Neuronal stem cell (in vitro differentiated cells): Measurements from ENCODE around the gene SFTPA1.
"Not testable (repeated sequence)": the region's sequence is repeated elsewhere in the genome, so short reads cannot be mapped to it uniquely, and the experiment has no call there.

Source experiments
- DNase-seq: peaks from one replicate; pipeline ENCODE4 v3.0.0-alpha.2; 2013; ENCODE audit warnings: low spot score
- H2AFZ ChIP-seq: one replicate; pipeline ENCODE4 v1.6.1; 2013; ENCODE audit warnings: mild to moderate bottlenecking, low read length, inconsistent platforms
- H2AK5ac ChIP-seq: 2 replicates; pipeline ENCODE4 v1.6.1; 2013; ENCODE audit warnings: low read depth, mild to moderate bottlenecking, inconsistent platforms, low read length, moderate library complexity, mixed read lengths
- H2BK120ac ChIP-seq: 2 replicates; pipeline ENCODE4 v1.6.1; 2013; ENCODE audit warnings: low read depth, mild to moderate bottlenecking, inconsistent platforms, low read length, moderate library complexity, mixed read lengths
- H2BK12ac ChIP-seq: one replicate; pipeline ENCODE4 v1.6.1; 2013; ENCODE audit warnings: low read length, inconsistent platforms
- H2BK15ac ChIP-seq: 2 replicates; pipeline ENCODE4 v1.6.1; 2013; ENCODE audit warnings: mild to moderate bottlenecking, low read length, inconsistent platforms, mixed read lengths
- H2BK5ac ChIP-seq: one replicate; pipeline ENCODE4 v1.6.1; 2013; ENCODE audit warnings: inconsistent platforms, mild to moderate bottlenecking, low read length, moderate library complexity
- H3K14ac ChIP-seq: one replicate; pipeline ENCODE4 v1.6.1; 2013; ENCODE audit warnings: low read length, inconsistent platforms
- H3K18ac ChIP-seq: 2 replicates; pipeline ENCODE4 v1.6.1; 2013; ENCODE audit warnings: low read length, inconsistent platforms
- H3K23ac ChIP-seq: 2 replicates; pipeline ENCODE4 v1.6.1; 2013; ENCODE audit warnings: low read depth, mild to moderate bottlenecking, mixed read lengths, low read length, inconsistent platforms; ENCODE audit not compliant: poor library complexity
- H3K27ac ChIP-seq: replicated peaks from 3 replicates; pipeline ENCODE4 v1.5.1; 2013; ENCODE audit warnings: low read length, inconsistent platforms
- H3K27me3 ChIP-seq, 3 experiments: 2 replicates each; pipeline ENCODE4 v1.6.1; 2013; ENCODE audit warnings: low read length in 3 of 3, mild to moderate bottlenecking in 2 of 3, inconsistent platforms in 1 of 3, low read depth in 1 of 3, mixed read lengths in 1 of 3, moderate library complexity in 1 of 3; ENCODE audit not compliant: control insufficient read depth in 3 of 3, insufficient read depth in 3 of 3
- H3K36me3 ChIP-seq, 2 donors: replicated peaks in 1 of 2; 2 replicates each; pipeline ENCODE4 v1.6.1; 2013; ENCODE audit warnings: low read length in 2 of 2; ENCODE audit not compliant: control insufficient read depth in 2 of 2, insufficient read depth in 2 of 2
- H3K4ac ChIP-seq: 2 replicates; pipeline ENCODE4 v1.6.1; 2013; ENCODE audit warnings: inconsistent platforms, mild to moderate bottlenecking, low read length, moderate library complexity
- H3K4me1 ChIP-seq, 2 donors: 1 replicate in 1 of 2; 2 replicates in 1 of 2; pipeline ENCODE4 v1.6.1; 2013; ENCODE audit warnings: low read length in 2 of 2, low read depth in 1 of 2; ENCODE audit not compliant: control insufficient read depth in 2 of 2, insufficient read depth in 1 of 2
- H3K4me2 ChIP-seq: one replicate; pipeline ENCODE4 v1.6.1; 2013; ENCODE audit warnings: mild to moderate bottlenecking, low read length, inconsistent platforms; ENCODE audit not compliant: insufficient read depth, poor library complexity, severe bottlenecking
- H3K4me3 ChIP-seq, 2 donors: 2 replicates each; pipeline ENCODE4 v1.5.1; 2013; ENCODE audit warnings: low read length in 2 of 2, mild to moderate bottlenecking in 2 of 2, inconsistent platforms in 1 of 2, moderate library complexity in 1 of 2
- H3K79me1 ChIP-seq: one replicate; pipeline ENCODE4 v1.6.1; 2013; ENCODE audit warnings: low read depth, mild to moderate bottlenecking, inconsistent platforms, low read length, moderate library complexity
- H3K9ac ChIP-seq: one replicate; pipeline ENCODE4 v1.6.1; 2013; ENCODE audit warnings: mild to moderate bottlenecking, low read depth, low read length, inconsistent platforms; ENCODE audit not compliant: poor library complexity
- H3K9me3 ChIP-seq, 2 donors: replicated peaks in 1 of 2; 2 replicates each; pipeline versions ENCODE3 to v1.6.1; 2013; ENCODE audit warnings: low read length in 2 of 2, mild to moderate bottlenecking in 2 of 2, inconsistent platforms in 1 of 2, low read depth in 1 of 2, mixed read lengths in 1 of 2, moderate library complexity in 1 of 2; ENCODE audit not compliant: control insufficient read depth in 2 of 2, insufficient read depth in 1 of 2
- H4K8ac ChIP-seq: one replicate; pipeline ENCODE4 v1.6.1; 2013; ENCODE audit warnings: low read depth, mild to moderate bottlenecking, inconsistent platforms, low read length, moderate library complexity
- H4K91ac ChIP-seq: one replicate; pipeline ENCODE4 v1.6.1; 2013; ENCODE audit warnings: low read length, low read depth, mild to moderate bottlenecking, inconsistent platforms; ENCODE audit not compliant: poor library complexity
- WGBS, 2 donors: extraction: QIAGEN DNeasy Blood & Tissue Kit; methylation state at CpG; one replicate each; pipeline ENCODE4 v1.1.7; 2013; ENCODE audit warnings: missing lambda C conversion rate in 2 of 2, mixed read lengths in 1 of 2; ENCODE audit not compliant: insufficient read length in 2 of 2, insufficient replicate concordance in 1 of 2; ENCODE audit errors: extremely low coverage in 2 of 2; 5-methylcytosine and 5-hydroxymethylcytosine counted together

SFTPA1 gene

DNA sequence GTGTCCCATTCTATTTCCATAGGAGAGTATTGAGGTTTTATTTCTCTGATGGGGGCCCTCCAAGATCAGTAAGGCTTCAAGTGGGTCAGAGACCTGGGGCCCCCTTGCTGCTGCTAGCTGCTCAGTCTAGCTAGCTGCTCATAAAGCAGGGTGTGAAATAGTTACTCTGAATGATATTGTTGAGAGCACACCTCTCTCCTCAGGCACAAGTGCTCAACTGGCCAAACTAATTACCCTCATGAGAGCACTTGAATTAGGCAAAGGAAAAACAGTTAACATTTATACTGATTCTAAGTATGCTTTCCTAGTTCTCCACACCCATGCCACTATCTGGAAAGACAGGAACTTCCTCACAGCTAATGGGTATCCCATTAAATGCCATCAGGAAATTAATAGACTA is 5.4 kb upstream of the SFTPA1 start:
- H3K4me3 ChIP-seq = no peak overlapping the region
- H3K27ac ChIP-seq = no peak overlapping the region
- no peak overlapping the region for H4K8ac ChIP-seq
- H2AK5ac ChIP-seq = no peak overlapping the region
- H3K14ac ChIP-seq = no peak overlapping the region
- H3K23ac ChIP-seq = no peak overlapping the region
- H3K79me1 ChIP-seq = no peaks in the 10 kb centered on the region
- no peak overlapping the region for H2BK15ac ChIP-seq
- no peak overlapping the region for H2BK120ac ChIP-seq
- H4K91ac ChIP-seq = no peak overlapping the region
- H3K4ac ChIP-seq = no peak overlapping the region
- no peak overlapping the region for H2BK12ac ChIP-seq
- H3K4me2 ChIP-seq = no peak overlapping the region
- no peaks in the 10 kb centered on the region for H3K36me3 ChIP-seq
- no peak overlapping the region for H2AFZ ChIP-seq
- no peak overlapping the region for H3K9ac ChIP-seq
- H3K4me1 ChIP-seq = no peaks in the 10 kb centered on the region
- no peak for DNase-seq
- no peak overlapping the region for H3K18ac ChIP-seq
- peaks cover 0 to 4% (median 0%) of the 10 kb centered on the region in 3 experiments for H3K27me3 ChIP-seq
- peaks cover 3 to 4% of the 10 kb centered on the region in 2 donors for H3K9me3 ChIP-seq
- no peak overlapping the region for H2BK5ac ChIP-seq

DNA sequence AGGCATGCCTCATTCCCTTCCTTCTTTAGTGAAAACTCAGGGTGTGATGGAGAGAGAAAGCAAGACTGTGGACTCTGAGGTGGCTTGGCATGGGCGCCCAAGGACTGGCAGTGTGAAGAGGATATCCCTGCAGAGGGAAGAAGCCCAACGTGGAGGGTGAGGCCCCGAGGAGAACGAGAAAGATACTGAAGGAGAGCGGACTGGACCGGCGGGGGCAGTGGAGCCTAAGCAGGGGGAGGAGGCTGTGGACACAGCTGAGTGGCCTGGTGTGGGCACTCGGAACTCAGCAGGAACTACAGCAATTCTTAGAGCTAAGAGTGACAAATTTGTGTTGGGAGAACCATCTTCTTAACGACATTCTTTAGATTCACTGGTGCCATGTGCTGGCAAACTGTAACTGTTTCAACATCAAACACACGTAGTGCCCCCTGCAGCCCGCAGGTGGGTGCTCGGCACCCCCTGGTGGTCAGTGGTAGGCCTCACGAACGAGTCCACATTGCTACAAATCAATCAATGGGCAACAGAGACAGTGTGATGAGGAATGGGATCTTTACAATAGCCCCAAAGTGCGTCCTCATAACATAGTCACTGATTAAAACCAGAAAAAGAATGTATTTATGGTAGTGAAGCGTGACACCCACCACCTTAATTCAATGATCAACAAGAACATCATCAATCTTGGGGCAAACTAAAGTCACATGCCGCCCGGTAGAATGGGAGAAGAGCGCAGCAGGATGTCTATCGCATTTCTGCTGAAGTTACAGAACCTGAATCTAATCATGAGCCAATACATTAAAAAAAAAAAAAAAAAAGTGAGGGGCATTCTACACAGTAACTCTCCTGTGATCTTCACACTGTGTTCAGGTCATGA is 2.0 kb upstream of the SFTPA1 start:
- peak; percentile 3 for DNase-seq
- H4K8ac ChIP-seq = no peak overlapping the region
- WGBS, 2 donors = no CpG with 5 or more reads among the region's 20 CpGs
- no peak overlapping the region for H3K14ac ChIP-seq
- H3K27me3 ChIP-seq = peaks cover 0 to 2% (median 0%) of the 10 kb centered on the region in 3 experiments
- H2BK120ac ChIP-seq = no peak overlapping the region
- H2BK15ac ChIP-seq = no peak overlapping the region
- no peak overlapping the region for H3K4ac ChIP-seq
- H2AFZ ChIP-seq = no peak overlapping the region
- H3K4me3 ChIP-seq = no peak overlapping the region
- H3K36me3 ChIP-seq = no peaks in the 10 kb centered on the region
- H3K18ac ChIP-seq = peak overlapping the region; percentile 55
- H2BK12ac ChIP-seq = no peak overlapping the region
- H3K27ac ChIP-seq = no peak overlapping the region
- no peak overlapping the region for H3K9ac ChIP-seq
- H3K79me1 ChIP-seq = no peaks in the 10 kb centered on the region
- peak overlapping the region; percentile 34 for H2AK5ac ChIP-seq
- H3K4me2 ChIP-seq = no peak overlapping the region
- H4K91ac ChIP-seq = no peak overlapping the region
- no peak overlapping the region for H2BK5ac ChIP-seq
- no peaks in the 10 kb centered on the region for H3K4me1 ChIP-seq
- H3K23ac ChIP-seq = no peak overlapping the region
- no peaks in the 10 kb centered on the region for H3K9me3 ChIP-seq

- H3K9me3 ChIP-seq, H3K79me1 ChIP-seq, H3K4me3 ChIP-seq, H2BK12ac ChIP-seq, H3K18ac ChIP-seq, H3K27me3 ChIP-seq, H3K27ac ChIP-seq, H2AFZ ChIP-seq, H3K14ac ChIP-seq, H3K4me2 ChIP-seq, H2BK120ac ChIP-seq, DNase-seq, H3K4ac ChIP-seq, H2BK5ac ChIP-seq, H2BK15ac ChIP-seq, H3K4me1 ChIP-seq, H3K9ac ChIP-seq, H3K23ac ChIP-seq, H4K91ac ChIP-seq, H4K8ac ChIP-seq, H3K36me3 ChIP-seq: not testable (repeated sequence)
- no CpG with 5 or more reads among the region's 18 CpGs for WGBS, 2 donors
- peak overlapping the region; percentile 58 for H2AK5ac ChIP-seq
Measured at GRCh38 chr10:79611193-79611976, 646 bp downstream of the SFTPA1 start.

- Histone ChIP-seq H3K4me3 (no peak overlapping the region), H3K9me3 (no peaks in the 10 kb centered on the region), H2AK5ac (no peak overlapping the region), H3K23ac (no peak overlapping the region), H3K4ac (no peak overlapping the region), H3K27ac (no peak overlapping the region), H2BK5ac (no peak overlapping the region), H4K91ac (no peak overlapping the region), H3K18ac (no peak overlapping the region), H3K14ac (peak overlapping the region; percentile 47), H3K9ac (no peak overlapping the region), H2BK12ac (no peak overlapping the region), H3K4me2 (no peak overlapping the region), H2BK120ac (no peak overlapping the region), H3K36me3 (no peaks in the 10 kb centered on the region), H3K79me1 (no peaks in the 10 kb centered on the region), H2AFZ (no peak overlapping the region), H4K8ac (peak overlapping the region; percentile 89), H3K27me3 (peaks cover 0 to 8% (median 0%) of the 10 kb centered on the region in 3 experiments), H2BK15ac (no peak overlapping the region), H3K4me1 (peaks cover 0 to 2% of the 10 kb centered on the region in 2 donors)
- DNase-seq = no peak
- no CpG with 5 or more reads among the region's 3 CpGs for WGBS, 2 donors
Measured at GRCh38 chr10:79615577-79615976, 4.8 kb downstream of the SFTPA1 start.
